Measurements from ENCODE around the gene TACC2. TPM values are rescaled to one million over a fixed set of nuclear protein-coding genes. Genes with fewer than 3 reads are reported as not detected.
A peak's percentile ranks its signal among the peaks of the same experiment; 100 is the strongest.

TACC2 gene
- total RNA-seq, 1 donor from 2014 or later: 98.1 TPM

- DNase-seq (ENCODE audit: low spot score): no peak
Measured at GRCh38 chr10:122029499-122030199, 40.7 kb downstream of the TACC2 start.

GRCh38 chr10:122030200-122030552 is 41.2 kb downstream of the TACC2 start:
- no peak for DNase-seq (ENCODE audit: low spot score)

GRCh38 chr10:122033224-122033926 is 44.4 kb downstream of the TACC2 start:
- no peak for DNase-seq (ENCODE audit: low spot score)

- DNase-seq (ENCODE audit: low spot score): no peak
Measured at GRCh38 chr10:122034149-122034756, 45.3 kb downstream of the TACC2 start.

- DNase-seq (ENCODE audit: low spot score): no peak
Measured at GRCh38 chr10:122040786-122041185, 51.8 kb downstream of the TACC2 start.

GRCh38 chr10:122042836-122043235 is 53.9 kb downstream of the TACC2 start:
- no peak for DNase-seq (ENCODE audit: low spot score)

- peak; percentile 64 for DNase-seq (ENCODE audit: low spot score)
Measured at GRCh38 chr10:122044045-122044661, 55.2 kb downstream of the TACC2 start.

GRCh38 chr10:122044713-122045112 is 55.8 kb downstream of the TACC2 start:
- DNase-seq (ENCODE audit: low spot score): no peak

GRCh38 chr10:122045212-122045611 is 56.2 kb downstream of the TACC2 start:
- DNase-seq (ENCODE audit: low spot score): no peak

- DNase-seq (ENCODE audit: low spot score): no peak
Measured at GRCh38 chr10:122047560-122047959, 58.6 kb downstream of the TACC2 start.

- DNase-seq (ENCODE audit: low spot score): no peak
Measured at GRCh38 chr10:122049076-122049475, 60.1 kb downstream of the TACC2 start.

GRCh38 chr10:122050311-122050710 is 61.3 kb downstream of the TACC2 start:
- DNase-seq (ENCODE audit: low spot score): no peak

- DNase-seq (ENCODE audit: low spot score): no peak
Measured at GRCh38 chr10:122050811-122051210, 61.8 kb downstream of the TACC2 start.

GRCh38 chr10:122051609-122052385 is 62.8 kb downstream of the TACC2 start:
- peak; percentile 72 for DNase-seq (ENCODE audit: low spot score)

GRCh38 chr10:122052701-122053100 is 63.7 kb downstream of the TACC2 start:
- peak; percentile 61 for DNase-seq (ENCODE audit: low spot score)

- DNase-seq (ENCODE audit: low spot score): no peak
Measured at GRCh38 chr10:122053314-122053713, 64.4 kb downstream of the TACC2 start.

GRCh38 chr10:122054048-122055025 is 65.4 kb downstream of the TACC2 start:
- DNase-seq (ENCODE audit: low spot score): peak; percentile 60

GRCh38 chr10:122055252-122055651 is 66.3 kb downstream of the TACC2 start:
- no peak for DNase-seq (ENCODE audit: low spot score)

GRCh38 chr10:122056431-122057094 is 67.6 kb downstream of the TACC2 start:
- DNase-seq (ENCODE audit: low spot score): peak; percentile 59

- no peak for DNase-seq (ENCODE audit: low spot score)
Measured at GRCh38 chr10:122057841-122058413, 69.0 kb downstream of the TACC2 start.

Measured in ureter (tissue), 1 donor.